K562 (cell line): Measurements from ENCODE around the gene GRIPAP1. TPM values are rescaled to one million over a fixed set of nuclear protein-coding genes. Genes with fewer than 3 reads are reported as not detected.

Experiments
- ADNP ChIP-seq: fragments of 200-800 bp; sonication (Bioruptor generic); IDR thresholded peaks from 2 replicates; pipeline ENCODE4 v1.6.1; 2016; ENCODE audit warnings: missing genetic modification characterization, missing compliant biosample characterization
- BRF2 ChIP-seq: IDR thresholded peaks from 3 replicates; pipeline ENCODE4 v1.6.1; 2011; ENCODE audit warnings: borderline replicate concordance, mild to moderate bottlenecking; ENCODE audit not compliant: insufficient read length, insufficient read depth
- COPS2 ChIP-seq: fragments of 450-650 bp; conservative IDR thresholded peaks from 2 replicates; pipeline ENCODE4 v1.6.1; 2016; ENCODE audit warnings: mild to moderate bottlenecking, moderate library complexity
- DDX20 ChIP-seq: fragments of 450-650 bp; IDR thresholded peaks from 2 replicates; pipeline ENCODE4 v1.6.1; 2016; ENCODE audit warnings: missing genetic modification characterization, low read depth, mild to moderate bottlenecking, missing compliant biosample characterization, moderate library complexity
- DPF2 ChIP-seq: fragments of 450-650 bp; IDR thresholded peaks from 2 replicates; pipeline ENCODE4 v1.6.1; 2016
- LEF1 ChIP-seq: fragments of 450-650 bp; IDR thresholded peaks from 2 replicates; pipeline ENCODE4 v1.6.1; 2016; ENCODE audit warnings: mild to moderate bottlenecking
- POLR3A ChIP-seq: IDR thresholded peaks from 2 replicates; pipeline ENCODE4 v1.6.1; 2011; ENCODE audit warnings: borderline replicate concordance, mild to moderate bottlenecking, moderate library complexity; ENCODE audit not compliant: insufficient read length, insufficient read depth; ENCODE audit errors: extremely low read depth
- PRDM10 ChIP-seq: fragments of 450-650 bp; IDR thresholded peaks from 2 replicates; pipeline ENCODE4 v1.6.1; 2018; ENCODE audit not compliant: partially characterized antibody
- SAFB ChIP-seq: fragments of 200-400 bp; formaldehyde crosslinking; IDR thresholded peaks from 2 replicates; pipeline ENCODE4 v1.6.1; 2017; ENCODE audit warnings: low read depth, low read length, borderline replicate concordance
- SPI1 ChIP-seq: IDR thresholded peaks from 2 replicates; pipeline ENCODE4 v1.6.1; 2011; ENCODE audit warnings: low read depth, low read length, control low read depth, borderline replicate concordance
- SRSF3 ChIP-seq: fragments of 200-400 bp; formaldehyde crosslinking; IDR thresholded peaks from 2 replicates; pipeline ENCODE4 v1.6.1; 2016; ENCODE audit warnings: mild to moderate bottlenecking, low read length, moderate library complexity; ENCODE audit not compliant: insufficient read depth
- TAF9B ChIP-seq: fragments of 450-650 bp; IDR thresholded peaks from 2 replicates; pipeline ENCODE4 v1.6.1; 2018; ENCODE audit warnings: mild to moderate bottlenecking; ENCODE audit not compliant: partially characterized antibody
- TBP ChIP-seq: optimal IDR thresholded peaks from 2 replicates; pipeline ENCODE3; 2011; ENCODE audit warnings: low read depth, low read length, improper control_type of control experiment
- TFAP4 ChIP-seq: sonication (generic); formaldehyde crosslinking; IDR thresholded peaks from 2 replicates; pipeline ENCODE4 v1.8.0; 2022; ENCODE audit warnings: missing genetic modification reagents, mild to moderate bottlenecking, moderate library complexity, borderline replicate concordance
- U2AF2 ChIP-seq: fragments of 200-400 bp; formaldehyde crosslinking; optimal IDR thresholded peaks from 2 replicates; pipeline ENCODE3; 2017; ENCODE audit warnings: low read depth, mild to moderate bottlenecking, low read length
- ZC3H8 ChIP-seq: fragments of 450-650 bp; IDR thresholded peaks from 2 replicates; pipeline ENCODE4 v1.6.1; 2017
- ZNF175 ChIP-seq: fragments of 200-800 bp; sonication (Bioruptor generic); IDR thresholded peaks from 2 replicates; pipeline ENCODE4 v1.6.1; 2016; ENCODE audit warnings: low read depth, mild to moderate bottlenecking, missing genetic modification characterization, missing compliant biosample characterization
- ZNF644 ChIP-seq: fragments of 200-800 bp; sonication (Bioruptor generic); IDR thresholded peaks from 2 replicates; pipeline ENCODE4 v1.6.1; 2016; ENCODE audit warnings: low read depth, missing genetic modification characterization, missing compliant biosample characterization
- ZNF778 ChIP-seq: fragments of 450-650 bp; formaldehyde crosslinking; IDR thresholded peaks from 2 replicates; pipeline ENCODE4 v1.4.0; 2020; ENCODE audit warnings: mild to moderate bottlenecking, moderate library complexity
- polyA plus RNA-seq, 8 experiments: library from polyadenylated mRNA; depleted of rRNA in 4 of 8; stranded (reverse) in 5 of 8; unstranded in 3 of 8; fragments of >200 nt; fragmentation: Nextera tagmentation in 2 of 8; fragmentation: Illumina TruSeq in 1 of 8; extraction: Ambion mirVana in 2 of 8; extraction: Trizol in 1 of 8; gene quantifications; 2 replicates each; pipeline versions ENCODE4 v1.2.1 to v1.2.3, GENCODE V29; 2011 to 2014; ENCODE audit warnings: inconsistent platforms in 1 of 8, missing spikeins in 1 of 8
- total RNA-seq, 7 experiments: library from RNA; depleted of rRNA in 6 of 7; stranded (reverse); fragments of >200 nt in 6 of 7; fragmentation: Illumina TruSeq in 2 of 7; extraction: Trizol in 2 of 7; gene quantifications; 2 replicates each; pipeline versions ENCODE4 v1.2.1 to v1.2.3, GENCODE V29; 2011 to 2021; ENCODE audit warnings: low replicate concordance in 1 of 7
- TF ChIP-seq, protein P1 (sequence below): fragments of 200-400 bp; formaldehyde crosslinking; IDR thresholded peaks from 2 replicates; pipeline ENCODE4 v1.6.1; 2017; ENCODE audit warnings: mild to moderate bottlenecking, low read depth, low read length, moderate library complexity

The GRIPAP1 gene
- total and polyA plus RNA-seq, 9 of the 15 experiments (the other 6 are each of a cell fraction or from before 2014, with no cell fraction given): 4.1 to 41.6 (median 24.0) TPM

DNA sequence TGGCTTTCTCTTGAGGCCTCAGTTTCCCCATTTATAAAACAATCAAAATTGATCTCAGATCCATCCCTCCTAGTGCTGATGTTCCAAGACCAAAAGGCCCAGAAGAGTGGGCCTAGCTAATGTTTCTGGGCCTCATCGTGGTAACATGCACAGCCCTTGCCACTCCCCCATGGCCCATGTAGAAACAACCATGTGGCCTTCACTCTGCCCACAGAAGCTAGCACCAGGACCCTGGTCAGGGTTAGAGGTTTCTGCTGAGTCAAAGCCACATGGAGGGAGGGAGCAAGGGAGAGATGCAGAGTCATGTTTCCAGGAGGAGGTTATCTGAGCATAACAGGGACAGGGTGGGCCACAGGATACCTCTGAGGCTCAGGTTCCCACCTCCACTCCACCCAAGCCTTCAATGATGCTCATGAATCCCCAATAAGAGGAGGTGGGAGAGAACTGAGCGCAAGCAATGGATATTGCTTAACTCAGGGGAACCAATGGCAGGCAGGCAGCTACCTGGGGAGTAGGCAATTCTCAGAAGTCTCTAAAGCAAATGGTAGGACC lies 61.6 kb downstream of the GRIPAP1 start (continued):
- TF ChIP-seq POLR3A (no peak), TAF9B (peak; percentile 62), COPS2 (no peak), SRSF3 (no peak), DDX20 (tag) (no peak), ZNF644 (tag) (no peak), ZNF175 (no peak; the same call in 1 of the 2 replicates), ADNP (tag) (no peak), TFAP4 (peak; percentile 64; the same call in 1 of the 2 replicates), DPF2 (peak; percentile 93), BRF2 (no peak), SPI1 (no peak), ZC3H8 (no peak), PRDM10 (peak; percentile 71), TBP (no peak), LEF1 (no peak), U2AF2 (no peak), SAFB (no peak), ZNF778 (CRISPR knock-in tag) (no peak)
- TF ChIP-seq, protein P1, sequence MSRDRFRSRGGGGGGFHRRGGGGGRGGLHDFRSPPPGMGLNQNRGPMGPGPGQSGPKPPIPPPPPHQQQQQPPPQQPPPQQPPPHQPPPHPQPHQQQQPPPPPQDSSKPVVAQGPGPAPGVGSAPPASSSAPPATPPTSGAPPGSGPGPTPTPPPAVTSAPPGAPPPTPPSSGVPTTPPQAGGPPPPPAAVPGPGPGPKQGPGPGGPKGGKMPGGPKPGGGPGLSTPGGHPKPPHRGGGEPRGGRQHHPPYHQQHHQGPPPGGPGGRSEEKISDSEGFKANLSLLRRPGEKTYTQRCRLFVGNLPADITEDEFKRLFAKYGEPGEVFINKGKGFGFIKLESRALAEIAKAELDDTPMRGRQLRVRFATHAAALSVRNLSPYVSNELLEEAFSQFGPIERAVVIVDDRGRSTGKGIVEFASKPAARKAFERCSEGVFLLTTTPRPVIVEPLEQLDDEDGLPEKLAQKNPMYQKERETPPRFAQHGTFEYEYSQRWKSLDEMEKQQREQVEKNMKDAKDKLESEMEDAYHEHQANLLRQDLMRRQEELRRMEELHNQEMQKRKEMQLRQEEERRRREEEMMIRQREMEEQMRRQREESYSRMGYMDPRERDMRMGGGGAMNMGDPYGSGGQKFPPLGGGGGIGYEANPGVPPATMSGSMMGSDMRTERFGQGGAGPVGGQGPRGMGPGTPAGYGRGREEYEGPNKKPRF: no peak
